ENCODE measurements around the gene FAT4. TPM values are rescaled to one million over a fixed set of nuclear protein-coding genes. Genes with fewer than 3 reads are reported as not detected.

FAT4 gene
- polyA plus RNA-seq, 1 of the 3 experiments (the other 2 are of a cell fraction), result 6.6 TPM

- Histone ChIP-seq H3K4me2 (peak overlapping the region; percentile 54), H3K27me3 (ENCODE audit: insufficient read depth) (no peaks in the 10 kb centered on the region), H3K4me3 (ENCODE audit: low read depth in 2 of 2, low read length in 1 of 2) (0 out of 4 replicates have a peak overlapping the region, but pooled peaks of 1 of the 2 experiments have one; percentile 20), H2AFZ (ENCODE audit: low read depth) (no peak overlapping the region; the same call in 1 of the 2 replicates), H3K9me2 (no peaks in the 10 kb centered on the region), H3K9me3 (no peaks in the 10 kb centered on the region), H3K36me3 (replicated peaks in 1 of 2; ENCODE audit: control insufficient read depth in 1 of 2, insufficient read depth in 2 of 2, low read length in 1 of 2) (no peaks in the 10 kb centered on the region), H3K4me1 (ENCODE audit: control insufficient read depth in 1 of 2, insufficient read depth in 2 of 2, low read depth in 1 of 2, low read length in 1 of 2) (no peaks in the 10 kb centered on the region; a peak in 2 of 4 replicates), H3K79me2 (ENCODE audit: insufficient read depth) (peaks cover 13% of the 10 kb centered on the region), H3K9ac (no peak overlapping the region), H3F3A (replicated peaks; ENCODE audit: insufficient read depth) (peaks cover 8% of the 10 kb centered on the region), H3K27ac (ENCODE audit: low read depth in 2 of 2, low read length in 1 of 2) (peak overlapping the region in 1 of 2 experiments; percentile 41; a peak in 2 of 4 replicates), H4K20me1 (ENCODE audit: insufficient read depth) (no peaks in the 10 kb centered on the region)
- WGBS (ENCODE audit: low lambda C conversion rate), result 71% methylated on average over 1 of the region's 1 CpG
- ChIA-PET CTCF (interaction anchor here (1.1 kb wide), 1 partner anchor 40 kb away, joined by 3 read pairs; no protein-coding TSS in a partner anchor), POLR2A (no interaction called here)
- TF ChIP-seq MEF2A (IDR thresholded peaks at IDR 0.05; ENCODE audit: borderline replicate concordance, low read depth), result no peak
- TF ChIP-seq, protein P1, sequence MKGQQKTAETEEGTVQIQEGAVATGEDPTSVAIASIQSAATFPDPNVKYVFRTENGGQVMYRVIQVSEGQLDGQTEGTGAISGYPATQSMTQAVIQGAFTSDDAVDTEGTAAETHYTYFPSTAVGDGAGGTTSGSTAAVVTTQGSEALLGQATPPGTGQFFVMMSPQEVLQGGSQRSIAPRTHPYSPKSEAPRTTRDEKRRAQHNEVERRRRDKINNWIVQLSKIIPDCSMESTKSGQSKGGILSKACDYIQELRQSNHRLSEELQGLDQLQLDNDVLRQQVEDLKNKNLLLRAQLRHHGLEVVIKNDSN (IDR thresholded peaks at IDR 0.05; ENCODE audit: borderline replicate concordance, low read depth), result no peak
- no peak for TF ChIP-seq GATA2 (CRISPR knock-in tag; IDR thresholded peaks at IDR 0.05)
- no peak for TF ChIP-seq GABPA (IDR thresholded peaks at IDR 0.05; ENCODE audit: low read depth)
- no peak for TF ChIP-seq FOSL2 (IDR thresholded peaks at IDR 0.05; ENCODE audit: borderline replicate concordance, low read depth)
- no peak for TF ChIP-seq IRF3 (IDR thresholded peaks at IDR 0.05; ENCODE audit: low read depth, low read length)
- TF ChIP-seq EZH2phosphoT487 (IDR thresholded peaks at IDR 0.05; ENCODE audit: borderline replicate concordance, low read depth), result no peak
- no peak for TF ChIP-seq MXI1 (IDR thresholded peaks at IDR 0.05; ENCODE audit: low read depth, low read length)
- TF ChIP-seq ELF1 (IDR thresholded peaks at IDR 0.05), result no peak
- TF ChIP-seq NFIC (IDR thresholded peaks at IDR 0.05; ENCODE audit: borderline replicate concordance), result no peak
- TF ChIP-seq SIN3A (IDR thresholded peaks at IDR 0.05; ENCODE audit: borderline replicate concordance, low read depth, low read length), result no peak
- no peak for TF ChIP-seq SMC3 (IDR thresholded peaks at IDR 0.05; ENCODE audit: low read depth, low read length)
- TF ChIP-seq, protein P2, sequence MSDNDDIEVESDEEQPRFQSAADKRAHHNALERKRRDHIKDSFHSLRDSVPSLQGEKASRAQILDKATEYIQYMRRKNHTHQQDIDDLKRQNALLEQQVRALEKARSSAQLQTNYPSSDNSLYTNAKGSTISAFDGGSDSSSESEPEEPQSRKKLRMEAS (IDR thresholded peaks at IDR 0.05; ENCODE audit: low read depth), result no peak
- no peak for DNase-seq
Observed at GRCh38 chr4:125352521-125352920, 37.8 kb downstream of the FAT4 start.

GRCh38 chr4:125353131-125353530 lies 38.4 kb downstream of the FAT4 start:
- H3K4me1 ChIP-seq (ENCODE audit: control insufficient read depth in 1 of 2, insufficient read depth in 2 of 2, low read depth in 1 of 2, low read length in 1 of 2), result no peaks in the 10 kb centered on the region; a peak in 2 of 4 replicates
- peaks cover 8% of the 10 kb centered on the region for H3K79me2 ChIP-seq (ENCODE audit: insufficient read depth)
- H3K4me3 ChIP-seq (ENCODE audit: low read depth in 2 of 2, low read length in 1 of 2), result no peak overlapping the region
- H3K9me3 ChIP-seq, result no peaks in the 10 kb centered on the region
- peak overlapping the region; percentile 54; the same call in 1 of the 2 replicates for H3K4me2 ChIP-seq
- ChIA-PET POLR2A (no interaction called here), CTCF (no interaction called here)
- H3K9me2 ChIP-seq, result no peaks in the 10 kb centered on the region
- no peaks in the 10 kb centered on the region for H4K20me1 ChIP-seq (ENCODE audit: insufficient read depth)
- WGBS (ENCODE audit: low lambda C conversion rate), result 52% methylated on average over 1 of the region's 1 CpG
- DNase-seq, result no peak
- H3K9ac ChIP-seq, result no peak overlapping the region
- no peaks in the 10 kb centered on the region for H3K27me3 ChIP-seq (ENCODE audit: insufficient read depth)
- no peak overlapping the region for H2AFZ ChIP-seq (ENCODE audit: low read depth)
- peaks cover 8% of the 10 kb centered on the region for H3F3A ChIP-seq (replicated peaks; ENCODE audit: insufficient read depth)
- H3K36me3 ChIP-seq (replicated peaks in 1 of 2; ENCODE audit: control insufficient read depth in 1 of 2, insufficient read depth in 2 of 2, low read length in 1 of 2), result no peaks in the 10 kb centered on the region
- H3K27ac ChIP-seq (ENCODE audit: low read depth in 2 of 2, low read length in 1 of 2), result peak overlapping the region in 1 of 2 experiments; percentile 41; a peak in 2 of 4 replicates
- TF ChIP-seq IRF3 (IDR thresholded peaks at IDR 0.05; ENCODE audit: low read depth, low read length), result no peak
- no peak for TF ChIP-seq SIN3A (IDR thresholded peaks at IDR 0.05; ENCODE audit: borderline replicate concordance, low read depth, low read length)
- no peak for TF ChIP-seq MXI1 (IDR thresholded peaks at IDR 0.05; ENCODE audit: low read depth, low read length)
- TF ChIP-seq, protein P3, sequence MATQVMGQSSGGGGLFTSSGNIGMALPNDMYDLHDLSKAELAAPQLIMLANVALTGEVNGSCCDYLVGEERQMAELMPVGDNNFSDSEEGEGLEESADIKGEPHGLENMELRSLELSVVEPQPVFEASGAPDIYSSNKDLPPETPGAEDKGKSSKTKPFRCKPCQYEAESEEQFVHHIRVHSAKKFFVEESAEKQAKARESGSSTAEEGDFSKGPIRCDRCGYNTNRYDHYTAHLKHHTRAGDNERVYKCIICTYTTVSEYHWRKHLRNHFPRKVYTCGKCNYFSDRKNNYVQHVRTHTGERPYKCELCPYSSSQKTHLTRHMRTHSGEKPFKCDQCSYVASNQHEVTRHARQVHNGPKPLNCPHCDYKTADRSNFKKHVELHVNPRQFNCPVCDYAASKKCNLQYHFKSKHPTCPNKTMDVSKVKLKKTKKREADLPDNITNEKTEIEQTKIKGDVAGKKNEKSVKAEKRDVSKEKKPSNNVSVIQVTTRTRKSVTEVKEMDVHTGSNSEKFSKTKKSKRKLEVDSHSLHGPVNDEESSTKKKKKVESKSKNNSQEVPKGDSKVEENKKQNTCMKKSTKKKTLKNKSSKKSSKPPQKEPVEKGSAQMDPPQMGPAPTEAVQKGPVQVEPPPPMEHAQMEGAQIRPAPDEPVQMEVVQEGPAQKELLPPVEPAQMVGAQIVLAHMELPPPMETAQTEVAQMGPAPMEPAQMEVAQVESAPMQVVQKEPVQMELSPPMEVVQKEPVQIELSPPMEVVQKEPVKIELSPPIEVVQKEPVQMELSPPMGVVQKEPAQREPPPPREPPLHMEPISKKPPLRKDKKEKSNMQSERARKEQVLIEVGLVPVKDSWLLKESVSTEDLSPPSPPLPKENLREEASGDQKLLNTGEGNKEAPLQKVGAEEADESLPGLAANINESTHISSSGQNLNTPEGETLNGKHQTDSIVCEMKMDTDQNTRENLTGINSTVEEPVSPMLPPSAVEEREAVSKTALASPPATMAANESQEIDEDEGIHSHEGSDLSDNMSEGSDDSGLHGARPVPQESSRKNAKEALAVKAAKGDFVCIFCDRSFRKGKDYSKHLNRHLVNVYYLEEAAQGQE (IDR thresholded peaks at IDR 0.05; ENCODE audit: low read depth, low read length), result no peak
- no peak for TF ChIP-seq MEF2A (IDR thresholded peaks at IDR 0.05; ENCODE audit: borderline replicate concordance, low read depth)
- TF ChIP-seq RCOR1 (IDR thresholded peaks at IDR 0.05; ENCODE audit: low read length), result no peak
- TF ChIP-seq GABPA (IDR thresholded peaks at IDR 0.05; ENCODE audit: low read depth), result no peak
- TF ChIP-seq JUND (IDR thresholded peaks at IDR 0.05), result no peak
- TF ChIP-seq ZBTB33 (IDR thresholded peaks at IDR 0.05; ENCODE audit: borderline replicate concordance, low read depth), result no peak

Measured in SK-N-SH (cell line).